ENCODE results near the gene TMEM106A.

- TF ChIP-seq CTCF (conservative IDR thresholded peaks at IDR 0.05 in 1 of 2, IDR thresholded peaks at IDR 0.05 in 1 of 2; ENCODE audit: low read depth in 1 of 2, low read length in 2 of 2) (no peak), EZH2 (IDR thresholded peaks at IDR 0.05; ENCODE audit: low read length, missing control alignments) (no peak)
Observed at GRCh38 chr17:43217614-43218087, 6.0 kb downstream of the TMEM106A start.

All from fibroblast of lung (primary cell).